ENCODE data around the gene CDKL1.

DNA sequence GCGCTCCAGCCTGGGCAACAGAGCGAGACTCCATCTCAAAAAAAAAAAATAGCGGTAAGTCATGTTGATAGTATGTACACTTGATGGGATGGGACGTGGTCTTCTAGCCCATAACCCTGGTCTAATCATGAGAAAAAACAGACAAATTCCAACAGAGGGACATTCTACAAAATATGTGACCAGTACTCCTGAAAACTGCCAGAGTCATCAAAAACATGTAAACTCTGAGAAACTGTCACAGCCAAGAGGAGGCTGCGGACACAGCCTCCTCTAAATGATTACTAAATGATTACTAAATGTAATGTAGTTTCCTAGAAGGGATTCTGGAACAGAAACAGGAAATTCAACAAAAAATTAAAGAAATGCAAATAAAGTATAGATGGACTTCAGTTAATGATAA lies 20.9 kb downstream of the CDKL1 start:
- TF ChIP-seq, protein P1, sequence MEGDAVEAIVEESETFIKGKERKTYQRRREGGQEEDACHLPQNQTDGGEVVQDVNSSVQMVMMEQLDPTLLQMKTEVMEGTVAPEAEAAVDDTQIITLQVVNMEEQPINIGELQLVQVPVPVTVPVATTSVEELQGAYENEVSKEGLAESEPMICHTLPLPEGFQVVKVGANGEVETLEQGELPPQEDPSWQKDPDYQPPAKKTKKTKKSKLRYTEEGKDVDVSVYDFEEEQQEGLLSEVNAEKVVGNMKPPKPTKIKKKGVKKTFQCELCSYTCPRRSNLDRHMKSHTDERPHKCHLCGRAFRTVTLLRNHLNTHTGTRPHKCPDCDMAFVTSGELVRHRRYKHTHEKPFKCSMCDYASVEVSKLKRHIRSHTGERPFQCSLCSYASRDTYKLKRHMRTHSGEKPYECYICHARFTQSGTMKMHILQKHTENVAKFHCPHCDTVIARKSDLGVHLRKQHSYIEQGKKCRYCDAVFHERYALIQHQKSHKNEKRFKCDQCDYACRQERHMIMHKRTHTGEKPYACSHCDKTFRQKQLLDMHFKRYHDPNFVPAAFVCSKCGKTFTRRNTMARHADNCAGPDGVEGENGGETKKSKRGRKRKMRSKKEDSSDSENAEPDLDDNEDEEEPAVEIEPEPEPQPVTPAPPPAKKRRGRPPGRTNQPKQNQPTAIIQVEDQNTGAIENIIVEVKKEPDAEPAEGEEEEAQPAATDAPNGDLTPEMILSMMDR (IDR thresholded peaks at IDR 0.05), result no peak
- no peak for TF ChIP-seq POLR2A (IDR thresholded peaks at IDR 0.05)

All from testis (tissue), 2 donors.